ENCODE data around the gene RBM17.
"Not testable (repeated sequence)": the region's sequence is repeated elsewhere in the genome, so short reads cannot be mapped to it uniquely, and the experiment has no call there.

RBM17 gene

DNA sequence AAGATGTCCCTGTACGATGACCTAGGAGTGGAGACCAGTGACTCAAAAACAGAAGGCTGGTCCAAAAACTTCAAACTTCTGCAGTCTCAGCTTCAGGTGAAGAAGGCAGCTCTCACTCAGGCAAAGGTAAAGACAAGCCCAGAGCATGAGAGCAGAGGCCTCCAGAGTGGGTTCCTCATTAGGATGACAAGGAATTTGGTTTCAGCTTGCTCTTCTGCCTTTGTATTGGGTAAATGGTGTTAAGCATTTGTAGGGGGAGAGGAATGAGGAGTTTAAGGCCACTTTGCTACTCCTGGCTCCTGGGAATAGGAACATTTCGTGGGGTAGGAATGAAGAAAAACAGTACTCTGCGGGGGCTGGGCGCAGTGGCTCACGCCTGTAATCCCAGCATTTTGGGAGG lies 8.2 kb downstream of the RBM17 start:
- no peaks in the 10 kb centered on the region for H3K27me3 ChIP-seq (ENCODE audit: control insufficient read depth in 5 of 5, insufficient read depth in 4 of 5, low read length in 5 of 5)
- H3K9me3 ChIP-seq (ENCODE audit: control insufficient read depth in 5 of 5, low read length in 5 of 5) = no peaks in the 10 kb centered on the region
- peaks cover 7 to 47% (median 41%) of the 10 kb centered on the region in 5 donors for H3K4me1 ChIP-seq (ENCODE audit: control insufficient read depth in 5 of 5, insufficient read depth in 5 of 5, low read length in 5 of 5)
- no peak overlapping the region for H3K4me3 ChIP-seq (ENCODE audit: low read depth in 1 of 5, low read length in 5 of 5)
- H3K9ac ChIP-seq (ENCODE audit: low read length in 5 of 5) = no peak overlapping the region
- peaks cover 12 to 39% (median 25%) of the 10 kb centered on the region in 5 donors for H3K36me3 ChIP-seq (ENCODE audit: control insufficient read depth in 5 of 5, insufficient read depth in 5 of 5, low read length in 5 of 5)
- no peak overlapping the region for H3K27ac ChIP-seq (ENCODE audit: low read depth, low read length)

GRCh38 chr10:6098156-6098555 lies 9.3 kb downstream of the RBM17 start:
- Histone ChIP-seq H3K27me3 (ENCODE audit: control insufficient read depth in 5 of 5, insufficient read depth in 4 of 5, low read length in 5 of 5) (no peaks in the 10 kb centered on the region), H3K4me3 (ENCODE audit: low read depth in 1 of 5, low read length in 5 of 5) (no peak overlapping the region), H3K9me3 (ENCODE audit: control insufficient read depth in 5 of 5, low read length in 5 of 5) (no peaks in the 10 kb centered on the region), H3K4me1 (ENCODE audit: control insufficient read depth in 5 of 5, insufficient read depth in 5 of 5, low read length in 5 of 5) (peaks cover 5 to 36% (median 30%) of the 10 kb centered on the region in 5 donors), H3K36me3 (ENCODE audit: control insufficient read depth in 5 of 5, insufficient read depth in 5 of 5, low read length in 5 of 5) (peaks cover 16 to 49% (median 33%) of the 10 kb centered on the region in 5 donors), H3K27ac (ENCODE audit: low read depth, low read length) (no peak overlapping the region), H3K9ac (ENCODE audit: low read length in 5 of 5) (no peak overlapping the region)

DNA sequence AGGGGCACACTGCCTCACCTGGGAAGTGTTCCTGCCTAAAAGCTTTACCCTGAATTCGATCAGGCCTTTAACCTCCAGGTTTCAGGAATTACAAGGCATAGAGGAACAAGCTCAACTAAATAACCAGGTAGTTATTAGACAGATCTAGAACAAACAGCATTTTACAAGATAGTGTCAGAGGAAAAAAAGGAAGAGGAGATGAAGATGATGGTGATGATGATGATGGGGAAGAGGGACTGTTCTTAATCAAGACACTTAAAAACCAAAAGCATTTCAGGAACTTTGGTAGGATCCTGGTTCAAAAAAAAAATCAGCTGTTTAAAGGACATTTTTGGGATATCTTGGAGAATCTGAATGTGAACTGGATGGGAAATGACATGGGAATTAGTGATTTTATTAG lies 11.5 kb downstream of the RBM17 start:
- Histone ChIP-seq H3K36me3 (ENCODE audit: control insufficient read depth in 5 of 5, insufficient read depth in 5 of 5, low read length in 5 of 5) (peaks cover 20 to 64% (median 35%) of the 10 kb centered on the region in 5 donors), H3K4me1 (ENCODE audit: control insufficient read depth in 5 of 5, insufficient read depth in 5 of 5, low read length in 5 of 5) (peaks cover 5 to 26% (median 18%) of the 10 kb centered on the region in 5 donors), H3K9me3 (ENCODE audit: control insufficient read depth in 5 of 5, low read length in 5 of 5) (no peaks in the 10 kb centered on the region), H3K27ac (ENCODE audit: low read depth, low read length) (no peak overlapping the region), H3K27me3 (ENCODE audit: control insufficient read depth in 5 of 5, insufficient read depth in 4 of 5, low read length in 5 of 5) (no peaks in the 10 kb centered on the region), H3K4me3 (ENCODE audit: low read depth in 1 of 5, low read length in 5 of 5) (no peak overlapping the region), H3K9ac (ENCODE audit: low read length in 5 of 5) (no peak overlapping the region)

DNA sequence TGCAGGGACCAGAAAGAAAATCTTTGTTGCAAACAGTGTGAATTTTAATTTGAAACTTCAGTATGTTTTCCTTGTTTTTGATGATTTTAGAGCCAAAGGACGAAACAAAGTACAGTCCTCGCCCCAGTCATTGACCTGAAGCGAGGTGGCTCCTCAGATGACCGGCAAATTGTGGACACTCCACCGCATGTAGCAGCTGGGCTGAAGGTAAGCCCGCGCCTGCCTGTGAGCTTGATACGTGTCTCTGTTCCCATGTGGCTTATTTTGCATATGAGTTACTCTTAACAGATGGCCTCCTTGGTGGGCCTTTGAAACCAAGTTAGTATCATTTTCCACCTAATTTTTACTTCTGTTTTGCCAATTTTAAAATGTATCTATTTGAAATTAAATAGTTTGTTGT lies 12.3 kb downstream of the RBM17 start:
- Histone ChIP-seq H3K27ac (ENCODE audit: low read depth, low read length) (no peak overlapping the region), H3K27me3 (ENCODE audit: control insufficient read depth in 5 of 5, insufficient read depth in 4 of 5, low read length in 5 of 5) (no peaks in the 10 kb centered on the region), H3K4me1 (ENCODE audit: control insufficient read depth in 5 of 5, insufficient read depth in 5 of 5, low read length in 5 of 5) (peaks cover under 1 to 18% (median 10%) of the 10 kb centered on the region in 5 donors), H3K36me3 (ENCODE audit: control insufficient read depth in 5 of 5, insufficient read depth in 5 of 5, low read length in 5 of 5) (peaks cover 26 to 70% (median 41%) of the 10 kb centered on the region in 5 donors), H3K9me3 (ENCODE audit: control insufficient read depth in 5 of 5, low read length in 5 of 5) (no peaks in the 10 kb centered on the region), H3K4me3 (ENCODE audit: low read depth in 1 of 5, low read length in 5 of 5) (no peak overlapping the region), H3K9ac (ENCODE audit: low read length in 5 of 5) (no peak overlapping the region)

GRCh38 chr10:6102128-6102527 lies 13.3 kb downstream of the RBM17 start:
- H3K27me3 ChIP-seq (ENCODE audit: control insufficient read depth in 5 of 5, insufficient read depth in 4 of 5, low read length in 5 of 5) = no peaks in the 10 kb centered on the region
- no peak overlapping the region for H3K9ac ChIP-seq (ENCODE audit: low read length in 5 of 5)
- H3K4me3 ChIP-seq (ENCODE audit: low read depth in 1 of 5, low read length in 5 of 5) = no peak overlapping the region
- H3K4me1 ChIP-seq (ENCODE audit: control insufficient read depth in 5 of 5, insufficient read depth in 5 of 5, low read length in 5 of 5) = peaks cover 0 to 11% (median under 1%) of the 10 kb centered on the region in 5 donors
- no peaks in the 10 kb centered on the region for H3K9me3 ChIP-seq (ENCODE audit: control insufficient read depth in 5 of 5, low read length in 5 of 5)
- H3K27ac ChIP-seq (ENCODE audit: low read depth, low read length) = no peak overlapping the region
- H3K36me3 ChIP-seq (ENCODE audit: control insufficient read depth in 5 of 5, insufficient read depth in 5 of 5, low read length in 5 of 5) = peaks cover 34 to 78% (median 47%) of the 10 kb centered on the region in 5 donors

GRCh38 chr10:6103591-6103990 lies 14.8 kb downstream of the RBM17 start:
- Histone ChIP-seq H3K9ac (ENCODE audit: low read length in 5 of 5) (peak overlapping the region in 2 of 5 donors; percentile 29 to 35), H3K4me3 (ENCODE audit: low read depth in 1 of 5, low read length in 5 of 5) (no peak overlapping the region), H3K36me3 (ENCODE audit: control insufficient read depth in 5 of 5, insufficient read depth in 5 of 5, low read length in 5 of 5) (peaks cover 31 to 76% (median 51%) of the 10 kb centered on the region in 5 donors), H3K9me3 (ENCODE audit: control insufficient read depth in 5 of 5, low read length in 5 of 5) (no peaks in the 10 kb centered on the region), H3K27ac (ENCODE audit: low read depth, low read length) (peak overlapping the region; percentile 78), H3K27me3 (ENCODE audit: control insufficient read depth in 5 of 5, insufficient read depth in 4 of 5, low read length in 5 of 5) (no peaks in the 10 kb centered on the region), H3K4me1 (ENCODE audit: control insufficient read depth in 5 of 5, insufficient read depth in 5 of 5, low read length in 5 of 5) (peaks cover 0 to 8% (median 0%) of the 10 kb centered on the region in 5 donors)

DNA sequence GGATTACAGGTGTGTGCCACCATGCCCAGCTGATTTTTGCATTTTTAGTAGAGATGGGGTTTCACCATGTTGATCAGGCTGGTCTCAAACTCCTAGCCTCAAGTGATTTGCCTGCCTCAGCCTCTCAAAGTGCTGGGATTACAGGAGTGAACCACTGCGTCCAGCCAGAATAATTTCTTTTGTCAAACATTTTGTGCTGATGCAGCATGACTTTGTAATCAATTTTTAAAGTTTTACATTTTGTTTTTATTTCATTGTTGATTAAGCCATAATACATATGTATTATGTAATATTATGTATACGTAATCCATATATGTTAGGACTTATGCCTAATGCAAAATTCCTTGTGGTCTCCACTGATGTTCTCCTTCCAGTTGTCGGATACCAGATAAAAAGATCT lies 18.8 kb downstream of the RBM17 start:
- peaks cover 24 to 86% (median 69%) of the 10 kb centered on the region in 5 donors for H3K36me3 ChIP-seq (ENCODE audit: control insufficient read depth in 5 of 5, insufficient read depth in 5 of 5, low read length in 5 of 5)
- H3K27ac ChIP-seq (ENCODE audit: low read depth, low read length); H3K9ac ChIP-seq (ENCODE audit: low read length in 5 of 5); H3K27me3 ChIP-seq (ENCODE audit: control insufficient read depth in 5 of 5, insufficient read depth in 4 of 5, low read length in 5 of 5); H3K9me3 ChIP-seq (ENCODE audit: control insufficient read depth in 5 of 5, low read length in 5 of 5); H3K4me1 ChIP-seq (ENCODE audit: control insufficient read depth in 5 of 5, insufficient read depth in 5 of 5, low read length in 5 of 5); H3K4me3 ChIP-seq (ENCODE audit: low read depth in 1 of 5, low read length in 5 of 5): not testable (repeated sequence)

DNA sequence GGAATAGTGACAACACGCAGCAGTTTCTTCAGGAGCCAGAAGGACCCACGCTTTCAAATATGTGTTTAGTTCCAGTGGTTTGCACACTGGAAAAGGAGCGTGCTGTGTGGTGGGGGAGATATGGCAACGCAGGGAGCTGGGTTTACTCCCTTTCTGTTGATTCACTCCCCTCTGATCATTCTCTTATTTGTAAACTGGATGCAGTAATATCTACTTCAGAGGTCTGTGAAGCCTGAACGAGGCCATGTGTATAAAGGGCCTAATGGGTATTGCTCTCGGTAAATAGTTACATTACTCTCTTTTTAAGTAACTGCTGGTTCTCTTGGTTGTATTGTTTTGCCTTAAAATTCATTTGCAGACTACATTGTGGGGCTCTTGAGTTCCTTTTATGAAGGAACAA lies 19.2 kb downstream of the RBM17 start:
- Histone ChIP-seq H3K4me3 (ENCODE audit: low read depth in 1 of 5, low read length in 5 of 5) (no peak overlapping the region), H3K27me3 (ENCODE audit: control insufficient read depth in 5 of 5, insufficient read depth in 4 of 5, low read length in 5 of 5) (no peaks in the 10 kb centered on the region), H3K36me3 (ENCODE audit: control insufficient read depth in 5 of 5, insufficient read depth in 5 of 5, low read length in 5 of 5) (peaks cover 27 to 86% (median 71%) of the 10 kb centered on the region in 5 donors), H3K4me1 (ENCODE audit: control insufficient read depth in 5 of 5, insufficient read depth in 5 of 5, low read length in 5 of 5) (peaks cover 0 to 8% (median 0%) of the 10 kb centered on the region in 5 donors), H3K9me3 (ENCODE audit: control insufficient read depth in 5 of 5, low read length in 5 of 5) (no peaks in the 10 kb centered on the region), H3K9ac (ENCODE audit: low read length in 5 of 5) (no peak overlapping the region), H3K27ac (ENCODE audit: low read depth, low read length) (no peak overlapping the region)

GRCh38 chr10:6108631-6109443 lies 20.0 kb downstream of the RBM17 start:
- no peaks in the 10 kb centered on the region for H3K27me3 ChIP-seq (ENCODE audit: control insufficient read depth in 5 of 5, insufficient read depth in 4 of 5, low read length in 5 of 5)
- no peak overlapping the region for H3K27ac ChIP-seq (ENCODE audit: low read depth, low read length)
- peaks cover 30 to 89% (median 77%) of the 10 kb centered on the region in 5 donors for H3K36me3 ChIP-seq (ENCODE audit: control insufficient read depth in 5 of 5, insufficient read depth in 5 of 5, low read length in 5 of 5)
- H3K9ac ChIP-seq (ENCODE audit: low read length in 5 of 5) = no peak overlapping the region
- H3K4me1 ChIP-seq (ENCODE audit: control insufficient read depth in 5 of 5, insufficient read depth in 5 of 5, low read length in 5 of 5) = peaks cover 0 to 8% (median 0%) of the 10 kb centered on the region in 5 donors
- no peaks in the 10 kb centered on the region for H3K9me3 ChIP-seq (ENCODE audit: control insufficient read depth in 5 of 5, low read length in 5 of 5)
- no peak overlapping the region for H3K4me3 ChIP-seq (ENCODE audit: low read depth in 1 of 5, low read length in 5 of 5)

DNA sequence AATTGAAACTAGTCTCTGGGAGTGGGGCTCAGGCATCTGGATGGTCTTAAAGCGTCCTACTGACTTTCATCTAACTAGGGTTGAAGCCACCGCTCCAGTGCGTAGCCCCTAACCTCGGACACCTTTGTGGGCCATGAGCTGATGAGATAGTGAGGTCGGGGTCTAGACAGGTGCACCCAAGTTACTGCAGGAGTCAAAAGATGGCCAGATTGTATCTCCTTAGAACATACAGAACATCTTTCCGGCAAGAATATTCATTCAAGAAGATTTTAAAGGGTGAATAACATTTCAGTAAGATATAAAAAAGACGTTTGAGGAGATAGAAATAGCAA lies 20.6 kb downstream of the RBM17 start:
- Histone ChIP-seq H3K4me3 (ENCODE audit: low read depth in 1 of 5, low read length in 5 of 5) (no peak overlapping the region), H3K4me1 (ENCODE audit: control insufficient read depth in 5 of 5, insufficient read depth in 5 of 5, low read length in 5 of 5) (peaks cover 0 to 5% (median 2%) of the 10 kb centered on the region in 5 donors), H3K27me3 (ENCODE audit: control insufficient read depth in 5 of 5, insufficient read depth in 4 of 5, low read length in 5 of 5) (no peaks in the 10 kb centered on the region), H3K27ac (ENCODE audit: low read depth, low read length) (no peak overlapping the region), H3K36me3 (ENCODE audit: control insufficient read depth in 5 of 5, insufficient read depth in 5 of 5, low read length in 5 of 5) (peaks cover 36 to 93% (median 81%) of the 10 kb centered on the region in 5 donors), H3K9me3 (ENCODE audit: control insufficient read depth in 5 of 5, low read length in 5 of 5) (no peaks in the 10 kb centered on the region), H3K9ac (ENCODE audit: low read length in 5 of 5) (no peak overlapping the region)

Data from subcutaneous abdominal adipose tissue (tissue), 5 donors.